Lower lobe of right lung (tissue), 2 donors: Measurements from ENCODE around the gene MAP3K13. TPM values are rescaled to one million over a fixed set of nuclear protein-coding genes. Genes with fewer than 3 reads are reported as not detected.
A peak's percentile ranks its signal among the peaks of the same experiment; 100 is the strongest.

Source experiments
- ATAC-seq, 2 donors: fragments of 200-7000 bp; cut with Tn5 transposase; one replicate each; pipeline ENCODE4 v1.9.1; 2020 to 2022; ENCODE audit warnings: mild to moderate bottlenecking in 2 of 2, moderate library complexity in 2 of 2
- DNase-seq: peaks from one replicate; pipeline ENCODE4 v3.0.0-alpha.2; 2020
- H3K27ac ChIP-seq: fragments of 200-600 bp; one replicate; pipeline ENCODE4 v1.8.0; 2022
- H3K27me3 ChIP-seq: fragments of 200-600 bp; one replicate; pipeline ENCODE4 v1.8.0; 2022; ENCODE audit warnings: low read depth
- H3K36me3 ChIP-seq: fragments of 200-600 bp; one replicate; pipeline ENCODE4 v1.8.0; 2022; ENCODE audit warnings: mild to moderate bottlenecking
- H3K4me1 ChIP-seq: fragments of 200-600 bp; one replicate; pipeline ENCODE4 v1.8.0; 2022
- H3K4me3 ChIP-seq: fragments of 200-600 bp; one replicate; pipeline ENCODE4 v1.8.0; 2022; ENCODE audit warnings: mild to moderate bottlenecking
- H3K9me3 ChIP-seq: fragments of 200-600 bp; one replicate; pipeline ENCODE4 v1.8.0; 2022
- CTCF ChIP-seq: fragments of 200-600 bp; IDR thresholded peaks from one replicate; pipeline ENCODE4 v1.8.0; 2022; ENCODE audit warnings: antibody characterized with exemption, mild to moderate bottlenecking
- intact Hi-C: fragments of 100-400 bp; cut with DNase I; formaldehyde crosslinking; loops from one replicate; pipeline ENCODE4 v1.11.0; 2022
- total RNA-seq: library from RNA; stranded (reverse); fragmentation: NEBNext Ultra II Directional; extraction: Animal tissue kit (Norgen Biotek cat#: 25700); gene quantifications from one replicate; pipeline ENCODE4 v1.2.1, GENCODE V29; 2021
- donor health status: DM: no; HTN: yes; CAD: no; lungs with severe emphysema.

The MAP3K13 gene
- total RNA-seq, 1 donor from 2014 or later: 35.4 TPM

- no peaks in the 10 kb centered on the region for H3K4me1 ChIP-seq
- no peak overlapping the region for H3K27ac ChIP-seq
- peaks cover 4% of the 10 kb centered on the region for H3K27me3 ChIP-seq
- H3K9me3 ChIP-seq: no peaks in the 10 kb centered on the region
- no peak for ATAC-seq
- TF ChIP-seq CTCF: no peak
- peaks cover 26% of the 10 kb centered on the region for H3K36me3 ChIP-seq
- DNase-seq: no peak
- intact Hi-C loops: no loop called here
- H3K4me3 ChIP-seq: no peak overlapping the region
Measured at GRCh38 chr3:185528532-185528931, 165.6 kb downstream of the MAP3K13 start.

DNA sequence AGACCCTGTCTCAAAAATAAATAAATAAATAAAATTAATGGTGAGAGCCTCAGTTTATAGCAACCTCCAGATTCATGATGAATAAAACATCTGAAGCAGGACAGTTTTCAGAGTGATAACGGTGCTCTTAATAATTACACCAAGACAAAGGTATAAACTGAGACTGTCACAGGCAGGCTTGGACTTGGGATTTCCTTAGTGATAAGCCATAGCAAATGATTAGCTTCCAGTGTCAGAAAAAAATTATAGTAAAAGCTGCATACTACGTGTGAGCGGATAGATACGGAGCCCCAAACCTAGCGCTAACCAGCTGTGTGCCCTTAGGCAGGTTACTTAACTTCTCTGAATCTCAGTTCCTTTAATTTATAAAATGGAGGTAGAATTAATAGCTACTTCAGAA is 167.9 kb downstream of the MAP3K13 start:
- H3K27ac ChIP-seq: no peak overlapping the region
- intact Hi-C loops: no loop called here
- no peaks in the 10 kb centered on the region for H3K4me1 ChIP-seq
- H3K36me3 ChIP-seq: peaks cover 15% of the 10 kb centered on the region
- peaks cover 4% of the 10 kb centered on the region for H3K27me3 ChIP-seq
- TF ChIP-seq CTCF: no peak
- no peak overlapping the region for H3K4me3 ChIP-seq
- ATAC-seq (no peak), DNase-seq (no peak)
- no peaks in the 10 kb centered on the region for H3K9me3 ChIP-seq

DNA sequence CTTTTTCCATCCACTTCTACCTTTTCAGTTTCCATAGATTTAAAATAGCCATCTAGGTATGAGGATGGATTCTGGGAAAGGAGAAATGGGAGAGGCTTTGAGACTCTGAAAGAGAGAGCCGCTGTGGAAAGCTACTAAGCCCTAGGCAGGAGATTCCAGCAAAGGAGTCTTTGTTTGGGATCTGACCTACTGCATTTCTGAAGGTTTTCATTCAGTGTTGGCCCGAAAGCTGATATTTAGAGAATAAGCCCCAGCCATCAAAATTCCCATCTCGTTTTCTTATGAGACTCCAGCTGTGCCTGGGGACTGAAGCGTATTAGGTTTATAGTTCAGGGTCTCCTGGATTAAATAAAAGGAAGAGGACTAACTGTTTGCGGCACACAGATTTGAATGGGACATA is 170.0 kb downstream of the MAP3K13 start:
- intact Hi-C loops: no loop called here
- no peak for TF ChIP-seq CTCF
- H3K4me1 ChIP-seq: peaks cover 14% of the 10 kb centered on the region

DNA sequence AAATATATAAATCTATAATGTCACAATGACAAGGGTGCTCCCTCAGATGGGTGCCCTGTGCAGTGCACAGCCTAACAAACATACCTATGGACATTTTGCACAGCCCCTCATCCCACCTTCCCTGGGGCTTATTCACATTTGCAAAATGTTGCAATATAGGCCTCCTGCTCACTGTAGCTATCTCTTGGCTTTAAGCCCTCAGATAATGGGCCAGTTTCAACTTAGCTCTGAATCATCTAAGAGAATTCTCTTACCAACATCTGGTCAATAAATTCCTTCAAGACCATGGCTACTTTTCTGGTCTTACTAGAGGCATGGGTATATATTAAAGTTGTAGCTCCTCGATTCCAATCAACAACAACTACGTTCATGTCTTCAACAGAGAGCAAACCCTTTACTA is 171.6 kb downstream of the MAP3K13 start:
- Histone ChIP-seq H3K4me1 (peaks cover 17% of the 10 kb centered on the region), H3K4me3 (no peak overlapping the region), H3K27ac (no peak overlapping the region), H3K27me3 (no peaks in the 10 kb centered on the region), H3K36me3 (no peaks in the 10 kb centered on the region), H3K9me3 (no peaks in the 10 kb centered on the region)
- no peak for TF ChIP-seq CTCF
- ATAC-seq: no peak
- no peak for DNase-seq
- intact Hi-C loops: no loop called here

More for the DNA sequence above, 170.0 kb downstream of the MAP3K13 start:
- Histone ChIP-seq H3K27me3 (no peaks in the 10 kb centered on the region), H3K9me3 (no peaks in the 10 kb centered on the region), H3K27ac (no peak overlapping the region), H3K36me3 (peaks cover 7% of the 10 kb centered on the region), H3K4me3 (no peak overlapping the region)
- no peak for DNase-seq
- no peak for ATAC-seq

GRCh38 chr3:185537369-185537970 is 174.5 kb downstream of the MAP3K13 start:
- Histone ChIP-seq H3K36me3 (peaks cover 2% of the 10 kb centered on the region), H3K4me3 (no peak overlapping the region), H3K9me3 (no peaks in the 10 kb centered on the region), H3K27me3 (no peaks in the 10 kb centered on the region), H3K4me1 (peaks cover 17% of the 10 kb centered on the region), H3K27ac (peak overlapping the region; percentile 77)
- TF ChIP-seq CTCF: no peak
- DNase-seq: peak; percentile 63
- intact Hi-C loops: no loop called here
- ATAC-seq: peak; percentile 97 to 98

Other genes starting within 250 kb of the MAP3K13 start
- gene C3orf70, start 210.1 kb upstream of the MAP3K13 start, total RNA-seq: 3.2 TPM
- 11.5 TPM for gene EHHADH, start 109.1 kb upstream of the MAP3K13 start, total RNA-seq
- gene TMEM41A, start 135.9 kb downstream of the MAP3K13 start, total RNA-seq: 24.0 TPM
- 29.7 TPM for gene LIPH, start 189.5 kb downstream of the MAP3K13 start, total RNA-seq
- gene SENP2, start 223.2 kb downstream of the MAP3K13 start, total RNA-seq: 36.5 TPM